ENCODE results near the gene XXYLT1.
A peak's percentile ranks its signal among the peaks of the same experiment; 100 is the strongest.

- TF ChIP-seq BHLHE40 (IDR thresholded peaks at IDR 0.05; ENCODE audit: low read depth, low read length) = no peak
- TF ChIP-seq USF2 (IDR thresholded peaks at IDR 0.05) = no peak
- no peak for TF ChIP-seq NPAS2 (CRISPR knock-in tag; IDR thresholded peaks at IDR 0.05; ENCODE audit: borderline replicate concordance)
- TF ChIP-seq HDAC2 (IDR thresholded peaks at IDR 0.05) = no peak
- no peak for TF ChIP-seq ZSCAN20 (CRISPR knock-in tag; IDR thresholded peaks at IDR 0.05)
- TF ChIP-seq MAFK (IDR thresholded peaks at IDR 0.05; ENCODE audit: partially characterized antibody) = peak; percentile 8
- no peak for TF ChIP-seq CTCF (IDR thresholded peaks at IDR 0.05)
- TF ChIP-seq KDM1A (IDR thresholded peaks at IDR 0.05; ENCODE audit: low read depth) = no peak
- no peak for TF ChIP-seq ZFP36 (IDR thresholded peaks at IDR 0.05; ENCODE audit: borderline replicate concordance, partially characterized antibody)
- TF ChIP-seq FOSL2 (IDR thresholded peaks at IDR 0.05) = no peak
- no peak for TF ChIP-seq FOSL2 (CRISPR knock-in tag; IDR thresholded peaks at IDR 0.05)
- no peak for TF ChIP-seq SMC3 (IDR thresholded peaks at IDR 0.05)
- no peak for TF ChIP-seq JUN (IDR thresholded peaks at IDR 0.05)
- no peak for TF ChIP-seq POLR2A (IDR thresholded peaks at IDR 0.05; ENCODE audit: low read length)
- no peak for TF ChIP-seq RAD21 (conservative IDR thresholded peaks at IDR 0.05 in 1 of 2, IDR thresholded peaks at IDR 0.05 in 1 of 2)
These were observed 230.0 kb downstream of the XXYLT1 start for GRCh38 chr3:195040773-195041520.

Measured in A549 (cell line).